HCT116 (cell line): ENCODE data around the gene THSD4. TPM values are rescaled to one million over a fixed set of nuclear protein-coding genes. Genes with fewer than 3 reads are reported as not detected.

Experiments
- ATAC-seq: fragments of 200-7000 bp; cut with Tn5 transposase; 2 replicates; pipeline ENCODE4 v1.9.1; 2020; ENCODE audit warnings: mild to moderate bottlenecking, moderate library complexity
- BruUV-seq: library from RNA; stranded (reverse); fragments of 400-500 nt; replicated peaks from 2 replicates; lab custom pipeline; 2021; lab: Mats Ljungman, UMichigan
- CTCF ChIA-PET: fragments of 300-600 bp; sonication (Branson Sonifier 250); formaldehyde crosslinking; loops from one replicate; lab custom pipeline; 2021; ENCODE audit warnings: antibody characterized with exemption; lab: Charles Lee
- POLR2A ChIA-PET: fragments of 300-600, 350-600 bp; sonication (Branson Sonifier 250); formaldehyde crosslinking; loops from one replicate; lab custom pipeline; 2021; ENCODE audit warnings: antibody characterized with exemption; lab: Charles Lee
- RAD21 ChIA-PET, 2 experiments: fragments of 300-600 bp; sonication (Branson Sonifier 250); formaldehyde crosslinking; loops; one replicate each; lab custom pipeline; 2023; ENCODE audit warnings: low total read pairs in 2 of 2; ENCODE audit not compliant: uncharacterized antibody in 2 of 2, unreplicated experiment in 2 of 2, low non-redundant PET in 1 of 2; lab: Charles Lee
- DNase-seq: peaks from one replicate; pipeline ENCODE4 v3.0.0-alpha.2; 2010; ENCODE audit warnings: low read depth, low spot score
- H2AFZ ChIP-seq: fragments of 200-600 bp; shearing (Covaris generic), sonication (generic); 2 replicates; pipeline ENCODE4 v1.6.1; 2017; ENCODE audit warnings: low read depth, mixed run types, mixed read lengths, antibody characterized with exemption, low read length; ENCODE audit not compliant: poor library complexity, severe bottlenecking
- H3K27ac ChIP-seq: 2 replicates; pipeline ENCODE4 v1.5.1; 2012; ENCODE audit warnings: low read depth, low read length
- H3K27me3 ChIP-seq: fragments of 200-600 bp; sonication (generic); 2 replicates; pipeline ENCODE4 v1.6.1; 2016; ENCODE audit warnings: mixed run types, low read length, mixed read lengths; ENCODE audit not compliant: insufficient read depth
- H3K36me3 ChIP-seq, 2 experiments: fragments of 200-500 bp in 1 of 2; fragments of 200-600 bp in 1 of 2; sonication (Bioruptor generic) in 1 of 2; sonication (generic) in 1 of 2; 2 replicates each; pipeline versions ENCODE4 v1.5.1 to v1.6.1; 2014 to 2016; ENCODE audit warnings: low read length in 2 of 2, inconsistent platforms in 1 of 2, mixed read lengths in 1 of 2, mixed run types in 1 of 2; ENCODE audit not compliant: insufficient read depth in 2 of 2, control insufficient read depth in 1 of 2
- H3K4me1 ChIP-seq, 2 experiments: fragments of 200-600 bp in 1 of 2; sonication (generic) in 1 of 2; 2 replicates each; pipeline versions ENCODE4 v1.5.1 to v1.6.1; 2012 to 2017; ENCODE audit warnings: low read length in 2 of 2, inconsistent platforms in 1 of 2, mild to moderate bottlenecking in 1 of 2, mixed read lengths in 1 of 2, mixed run types in 1 of 2, moderate library complexity in 1 of 2; ENCODE audit not compliant: insufficient read depth in 2 of 2, control insufficient read depth in 1 of 2
- H3K4me2 ChIP-seq: fragments of 200-600 bp; sonication (generic); 2 replicates; pipeline ENCODE4 v1.6.1; 2017; ENCODE audit warnings: mixed run types, low read length, mixed read lengths
- H3K4me3 ChIP-seq, 2 experiments: fragments of 200-600 bp in 1 of 2; sonication (generic) in 1 of 2; replicated peaks in 1 of 2; 2 replicates each; pipeline ENCODE4 v1.5.1; 2011 to 2016; ENCODE audit warnings: low read length in 2 of 2, control low read depth in 1 of 2, low read depth in 1 of 2, mild to moderate bottlenecking in 1 of 2, mixed read lengths in 1 of 2, mixed run types in 1 of 2
- H3K79me2 ChIP-seq: fragments of 200-600 bp; sonication (generic); 2 replicates; pipeline ENCODE4 v1.6.1; 2017; ENCODE audit warnings: mild to moderate bottlenecking, mixed run types, low read length, moderate library complexity, mixed read lengths; ENCODE audit not compliant: insufficient read depth
- H3K9ac ChIP-seq: fragments of 200-600 bp; sonication (generic); 2 replicates; pipeline ENCODE4 v1.6.1; 2016; ENCODE audit warnings: low read length, mixed read lengths
- H3K9me2 ChIP-seq: fragments of 200-600 bp; sonication (generic), shearing (Covaris generic); 2 replicates; pipeline ENCODE4 v1.6.1; 2017; ENCODE audit warnings: mixed run types, mild to moderate bottlenecking, moderate library complexity; ENCODE audit not compliant: insufficient read depth
- H3K9me3 ChIP-seq, 2 experiments: fragments of 200-500 bp in 1 of 2; fragments of 200-600 bp in 1 of 2; sonication (Bioruptor generic) in 1 of 2; sonication (generic) in 1 of 2; 2 replicates each; pipeline ENCODE4 v1.6.1; 2014 to 2017; ENCODE audit warnings: low read length in 2 of 2, mixed read lengths in 2 of 2, inconsistent platforms in 1 of 2, low read depth in 1 of 2, mild to moderate bottlenecking in 1 of 2, mixed run types in 1 of 2, moderate library complexity in 1 of 2; ENCODE audit not compliant: control insufficient read depth in 1 of 2, insufficient read depth in 1 of 2
- H4K20me1 ChIP-seq: fragments of 200-600 bp; sonication (generic), shearing (Covaris generic); 2 replicates; pipeline ENCODE4 v1.6.1; 2017; ENCODE audit warnings: mixed run types, mild to moderate bottlenecking, moderate library complexity; ENCODE audit not compliant: insufficient read depth
- EGR1 ChIP-seq: IDR thresholded peaks from 2 replicates; pipeline ENCODE4 v1.6.1; 2012; ENCODE audit warnings: low read depth
- ELF1 ChIP-seq: IDR thresholded peaks from 2 replicates; pipeline ENCODE4 v1.6.1; 2012; ENCODE audit warnings: low read depth, borderline replicate concordance
- EZH2phosphoT487 ChIP-seq: fragments of 200-600 bp; IDR thresholded peaks from 2 replicates; pipeline ENCODE4 v1.6.1; 2018; ENCODE audit warnings: antibody characterized with exemption, borderline replicate concordance
- JUND ChIP-seq: IDR thresholded peaks from 2 replicates; pipeline ENCODE4 v1.6.1; 2012
- POLR2A ChIP-seq: IDR thresholded peaks from 2 replicates; pipeline ENCODE4 v1.7.0; 2011; ENCODE audit warnings: borderline replicate concordance; ENCODE audit not compliant: insufficient read depth, insufficient read length; ENCODE audit errors: extremely low read depth
- POLR2AphosphoS5 ChIP-seq: IDR thresholded peaks from 2 replicates; pipeline ENCODE4 v1.6.1; 2011; ENCODE audit warnings: mild to moderate bottlenecking, low read depth, low read length, moderate library complexity
- SIN3A ChIP-seq: IDR thresholded peaks from 2 replicates; pipeline ENCODE4 v1.6.1; 2012; ENCODE audit warnings: low read depth
- SP1 ChIP-seq: IDR thresholded peaks from 2 replicates; pipeline ENCODE4 v1.6.1; 2012; ENCODE audit warnings: low read depth
- SRF ChIP-seq: IDR thresholded peaks from 2 replicates; pipeline ENCODE4 v1.6.1; 2012; ENCODE audit warnings: low read depth
- TCF7L2 ChIP-seq: IDR thresholded peaks from 2 replicates; pipeline ENCODE4 v1.7.0; 2011; ENCODE audit warnings: borderline replicate concordance, inconsistent platforms; ENCODE audit not compliant: insufficient read depth, insufficient read length; ENCODE audit errors: extremely low read depth
- YY1 ChIP-seq: IDR thresholded peaks from 2 replicates; pipeline ENCODE4 v1.6.1; 2011; ENCODE audit warnings: low read length, low read depth, moderate library complexity, mild to moderate bottlenecking; ENCODE audit not compliant: insufficient replicate concordance; ENCODE audit errors: extremely low read depth
- ZFX ChIP-seq: fragments of 450-650 bp; IDR thresholded peaks from 2 replicates; pipeline ENCODE4 v1.6.1; 2017
- ZNF274 ChIP-seq: fragments of 200-500 bp; sonication (Bioruptor generic); IDR thresholded peaks from 2 replicates; pipeline ENCODE4 v1.6.1; 2014; ENCODE audit warnings: mild to moderate bottlenecking, low read depth, low read length, inconsistent platforms
- intact Hi-C: fragments of 100-400 bp; cut with micrococcal nuclease; formaldehyde crosslinking; loops from 2 replicates; pipeline ENCODE4 v1.10.0; 2022
- total RNA-seq: library from RNA; stranded (reverse); gene quantifications from one replicate; pipeline ENCODE4 v1.2.1, GENCODE V29; 2021; ENCODE audit not compliant: unreplicated experiment
- TF ChIP-seq, protein P1 (sequence below): IDR thresholded peaks from 2 replicates; pipeline ENCODE4 v1.6.1; 2011; ENCODE audit warnings: mild to moderate bottlenecking, low read length, moderate library complexity; ENCODE audit not compliant: insufficient replicate concordance; ENCODE audit errors: extremely low read depth
- TF ChIP-seq, protein P2 (sequence below): IDR thresholded peaks from 2 replicates; pipeline ENCODE4 v1.6.1; 2012
- TF ChIP-seq, protein P3 (sequence below), 3 experiments: fragments of 200-600 bp in 1 of 3; sonication (generic) in 1 of 3; IDR thresholded peaks in 2 of 3; conservative IDR thresholded peaks in 1 of 3; 2 replicates each; pipeline ENCODE4 v1.5.1; 2012 to 2017; ENCODE audit warnings: low read depth in 2 of 3, low read length in 2 of 3, antibody characterized with exemption in 1 of 3, borderline replicate concordance in 1 of 3, control low read depth in 1 of 3, mild to moderate bottlenecking in 1 of 3, mixed read lengths in 1 of 3, mixed run types in 1 of 3, moderate library complexity in 1 of 3; ENCODE audit not compliant: insufficient read depth in 1 of 3

Gene THSD4
- total RNA-seq, 1 experiment from 2014 or later, result 30.5 TPM

DNA sequence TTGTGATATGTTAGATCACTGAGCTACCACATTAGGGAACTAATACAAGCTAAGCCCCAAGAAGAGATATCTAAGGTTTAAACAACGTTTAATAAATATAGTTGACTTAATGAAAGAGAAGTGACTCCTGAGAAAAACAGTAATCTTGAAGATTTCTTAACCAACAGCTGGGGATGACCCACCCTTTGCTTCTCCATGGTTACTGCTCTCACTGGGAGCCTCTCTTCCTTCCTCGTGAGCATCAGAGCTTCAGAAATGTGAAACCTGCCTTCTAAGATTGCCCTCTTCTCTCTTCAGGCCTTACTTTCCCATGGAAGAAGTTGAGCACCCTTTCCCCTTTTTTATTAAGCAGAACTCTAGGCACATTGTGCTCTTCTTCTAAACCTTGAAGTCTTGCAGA is 562.9 kb downstream of the THSD4 start:
- CTCF ChIA-PET, result interaction anchor here (1.1 kb wide), 1 partner anchor 66 kb away, joined by 3 read pairs; no protein-coding TSS in a partner anchor
- Histone ChIP-seq H3K79me2 (no peaks in the 10 kb centered on the region), H3K27me3 (no peaks in the 10 kb centered on the region), H2AFZ (no peak overlapping the region), H3K4me2 (no peak overlapping the region), H3K27ac (no peak overlapping the region), H3K9me2 (no peaks in the 10 kb centered on the region), H4K20me1 (no peaks in the 10 kb centered on the region), H3K4me3 (no peak overlapping the region), H3K36me3 (no peaks in the 10 kb centered on the region), H3K9me3 (no peaks in the 10 kb centered on the region), H3K4me1 (peaks cover 20 to 37% of the 10 kb centered on the region in 2 experiments), H3K9ac (no peak overlapping the region)
- RAD21 ChIA-PET, result no interaction called here
- POLR2A ChIA-PET, result no interaction called here
- intact Hi-C loops, result no loop called here
- ATAC-seq (no peak), DNase-seq (no peak)
- BruUV-seq, result no TSS peak
- no peak for TF ChIP-seq ZNF274
- no peak for TF ChIP-seq ELF1
- TF ChIP-seq EGR1, result no peak
- no peak for TF ChIP-seq SIN3A
- no peak for TF ChIP-seq POLR2AphosphoS5
- TF ChIP-seq YY1, result no peak
- no peak for TF ChIP-seq SP1
- TF ChIP-seq SRF, result no peak
- no peak for TF ChIP-seq JUND
- no peak for TF ChIP-seq ZFX
- TF ChIP-seq, protein P1, sequence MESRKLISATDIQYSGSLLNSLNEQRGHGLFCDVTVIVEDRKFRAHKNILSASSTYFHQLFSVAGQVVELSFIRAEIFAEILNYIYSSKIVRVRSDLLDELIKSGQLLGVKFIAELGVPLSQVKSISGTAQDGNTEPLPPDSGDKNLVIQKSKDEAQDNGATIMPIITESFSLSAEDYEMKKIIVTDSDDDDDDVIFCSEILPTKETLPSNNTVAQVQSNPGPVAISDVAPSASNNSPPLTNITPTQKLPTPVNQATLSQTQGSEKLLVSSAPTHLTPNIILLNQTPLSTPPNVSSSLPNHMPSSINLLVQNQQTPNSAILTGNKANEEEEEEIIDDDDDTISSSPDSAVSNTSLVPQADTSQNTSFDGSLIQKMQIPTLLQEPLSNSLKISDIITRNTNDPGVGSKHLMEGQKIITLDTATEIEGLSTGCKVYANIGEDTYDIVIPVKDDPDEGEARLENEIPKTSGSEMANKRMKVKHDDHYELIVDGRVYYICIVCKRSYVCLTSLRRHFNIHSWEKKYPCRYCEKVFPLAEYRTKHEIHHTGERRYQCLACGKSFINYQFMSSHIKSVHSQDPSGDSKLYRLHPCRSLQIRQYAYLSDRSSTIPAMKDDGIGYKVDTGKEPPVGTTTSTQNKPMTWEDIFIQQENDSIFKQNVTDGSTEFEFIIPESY, result no peak
- TF ChIP-seq EZH2phosphoT487, result no peak
- TF ChIP-seq, protein P2, sequence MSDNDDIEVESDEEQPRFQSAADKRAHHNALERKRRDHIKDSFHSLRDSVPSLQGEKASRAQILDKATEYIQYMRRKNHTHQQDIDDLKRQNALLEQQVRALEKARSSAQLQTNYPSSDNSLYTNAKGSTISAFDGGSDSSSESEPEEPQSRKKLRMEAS, result no peak
- no peak for TF ChIP-seq TCF7L2
- TF ChIP-seq POLR2A, result no peak
- TF ChIP-seq, protein P3, sequence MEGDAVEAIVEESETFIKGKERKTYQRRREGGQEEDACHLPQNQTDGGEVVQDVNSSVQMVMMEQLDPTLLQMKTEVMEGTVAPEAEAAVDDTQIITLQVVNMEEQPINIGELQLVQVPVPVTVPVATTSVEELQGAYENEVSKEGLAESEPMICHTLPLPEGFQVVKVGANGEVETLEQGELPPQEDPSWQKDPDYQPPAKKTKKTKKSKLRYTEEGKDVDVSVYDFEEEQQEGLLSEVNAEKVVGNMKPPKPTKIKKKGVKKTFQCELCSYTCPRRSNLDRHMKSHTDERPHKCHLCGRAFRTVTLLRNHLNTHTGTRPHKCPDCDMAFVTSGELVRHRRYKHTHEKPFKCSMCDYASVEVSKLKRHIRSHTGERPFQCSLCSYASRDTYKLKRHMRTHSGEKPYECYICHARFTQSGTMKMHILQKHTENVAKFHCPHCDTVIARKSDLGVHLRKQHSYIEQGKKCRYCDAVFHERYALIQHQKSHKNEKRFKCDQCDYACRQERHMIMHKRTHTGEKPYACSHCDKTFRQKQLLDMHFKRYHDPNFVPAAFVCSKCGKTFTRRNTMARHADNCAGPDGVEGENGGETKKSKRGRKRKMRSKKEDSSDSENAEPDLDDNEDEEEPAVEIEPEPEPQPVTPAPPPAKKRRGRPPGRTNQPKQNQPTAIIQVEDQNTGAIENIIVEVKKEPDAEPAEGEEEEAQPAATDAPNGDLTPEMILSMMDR (IDR thresholded peaks at IDR 0.05 in 2 of 3, conservative IDR thresholded peaks at IDR 0.05 in 1 of 3; ENCODE audit: borderline replicate concordance in 1 of 3, insufficient read depth in 1 of 3, low read depth in 2 of 3, low read length in 2 of 3), result no peak
